Measurements from ENCODE around the gene PPP3CA.

PPP3CA gene

GRCh38 chr4:101055392-101055791 lies 291.9 kb downstream of the PPP3CA start:
- ChIA-PET POLR2A (no interaction called here), CTCF (no interaction called here)
- H3K4me3 ChIP-seq (ENCODE audit: low read depth, low read length) = no peak overlapping the region
- no peak for TF ChIP-seq CTCF (IDR thresholded peaks at IDR 0.05; ENCODE audit: insufficient read depth, low read length, missing control alignments)
- DNase-seq (ENCODE audit: low read depth, low spot score) = no peak

GRCh38 chr4:101050837-101051205 lies 296.5 kb downstream of the PPP3CA start:
- H3K4me3 ChIP-seq (ENCODE audit: low read depth, low read length) = no peak overlapping the region
- ChIA-PET POLR2A (interaction anchor here (0.7 kb wide), 1 partner anchor 21 kb away, joined by 3 read pairs; no protein-coding TSS in a partner anchor), CTCF (no interaction called here)
- no peak for TF ChIP-seq CTCF (IDR thresholded peaks at IDR 0.05; ENCODE audit: insufficient read depth, low read length, missing control alignments)
- no peak for DNase-seq (ENCODE audit: low read depth, low spot score)

GRCh38 chr4:101050088-101050836 lies 297.1 kb downstream of the PPP3CA start:
- TF ChIP-seq CTCF (IDR thresholded peaks at IDR 0.05; ENCODE audit: insufficient read depth, low read length, missing control alignments) = no peak
- ChIA-PET CTCF (no interaction called here), POLR2A (interaction anchor here (0.7 kb wide), 1 partner anchor 22 kb away, joined by 3 read pairs; no protein-coding TSS in a partner anchor)
- no peak for DNase-seq (ENCODE audit: low read depth, low spot score)
- no peak overlapping the region for H3K4me3 ChIP-seq (ENCODE audit: low read depth, low read length)

- H3K4me3 ChIP-seq (ENCODE audit: low read depth, low read length) = no peak overlapping the region
- TF ChIP-seq CTCF (IDR thresholded peaks at IDR 0.05; ENCODE audit: insufficient read depth, low read length, missing control alignments) = no peak
- ChIA-PET CTCF (no interaction called here), POLR2A (no interaction called here)
- DNase-seq (ENCODE audit: low read depth, low spot score) = no peak
Measured at GRCh38 chr4:101049549-101050001, 297.8 kb downstream of the PPP3CA start.

GRCh38 chr4:101044766-101045165 lies 302.6 kb downstream of the PPP3CA start:
- H3K4me3 ChIP-seq (ENCODE audit: low read depth, low read length) = no peak overlapping the region
- DNase-seq (ENCODE audit: low read depth, low spot score) = no peak
- ChIA-PET CTCF (no interaction called here), POLR2A (no interaction called here)
- no peak for TF ChIP-seq CTCF (IDR thresholded peaks at IDR 0.05; ENCODE audit: insufficient read depth, low read length, missing control alignments)

- no peak for TF ChIP-seq CTCF (IDR thresholded peaks at IDR 0.05; ENCODE audit: insufficient read depth, low read length, missing control alignments)
- POLR2A ChIA-PET = no interaction called here
- DNase-seq (ENCODE audit: low read depth, low spot score) = no peak
- no peak overlapping the region for H3K4me3 ChIP-seq (ENCODE audit: low read depth, low read length)
- CTCF ChIA-PET = interaction anchor here (1.0 kb wide), 1 partner anchor 16 kb away, joined by 3 read pairs; no protein-coding TSS in a partner anchor
Measured at GRCh38 chr4:101042847-101043246, 304.5 kb downstream of the PPP3CA start.
